GM21528 (cell line): Measurements from ENCODE around the gene TMEM82.

Experiments
- ATAC-seq: cut with Tn5 transposase; IDR thresholded peaks from one replicate; pipeline ENCODE4 v1.9.1; 2021; ENCODE audit warnings: mild to moderate bottlenecking, moderate library complexity; ENCODE audit not compliant: unreplicated experiment, low FRiP score

Gene TMEM82

DNA sequence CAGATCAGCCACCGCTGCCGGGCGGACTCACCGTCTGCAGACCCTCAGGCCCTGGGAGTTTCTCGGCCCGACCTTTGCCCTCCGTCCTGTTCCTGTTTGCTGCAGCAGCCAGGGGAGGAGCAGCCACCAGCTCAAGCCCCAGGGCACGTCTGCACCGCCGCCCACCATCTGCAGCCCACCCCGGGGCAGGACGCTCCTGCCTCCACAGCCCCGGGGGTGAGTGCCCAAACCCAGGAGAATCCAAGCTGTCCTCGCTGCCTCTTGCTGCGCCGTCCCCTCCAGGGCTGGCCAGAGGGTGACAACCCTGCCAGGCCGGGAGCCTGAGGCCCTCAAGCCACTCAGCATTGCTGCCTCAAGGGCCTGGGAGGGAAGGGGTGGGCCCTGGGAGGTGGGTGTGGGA, 7.4 kb upstream of the TMEM82 start:
- ATAC-seq: no peak

DNA sequence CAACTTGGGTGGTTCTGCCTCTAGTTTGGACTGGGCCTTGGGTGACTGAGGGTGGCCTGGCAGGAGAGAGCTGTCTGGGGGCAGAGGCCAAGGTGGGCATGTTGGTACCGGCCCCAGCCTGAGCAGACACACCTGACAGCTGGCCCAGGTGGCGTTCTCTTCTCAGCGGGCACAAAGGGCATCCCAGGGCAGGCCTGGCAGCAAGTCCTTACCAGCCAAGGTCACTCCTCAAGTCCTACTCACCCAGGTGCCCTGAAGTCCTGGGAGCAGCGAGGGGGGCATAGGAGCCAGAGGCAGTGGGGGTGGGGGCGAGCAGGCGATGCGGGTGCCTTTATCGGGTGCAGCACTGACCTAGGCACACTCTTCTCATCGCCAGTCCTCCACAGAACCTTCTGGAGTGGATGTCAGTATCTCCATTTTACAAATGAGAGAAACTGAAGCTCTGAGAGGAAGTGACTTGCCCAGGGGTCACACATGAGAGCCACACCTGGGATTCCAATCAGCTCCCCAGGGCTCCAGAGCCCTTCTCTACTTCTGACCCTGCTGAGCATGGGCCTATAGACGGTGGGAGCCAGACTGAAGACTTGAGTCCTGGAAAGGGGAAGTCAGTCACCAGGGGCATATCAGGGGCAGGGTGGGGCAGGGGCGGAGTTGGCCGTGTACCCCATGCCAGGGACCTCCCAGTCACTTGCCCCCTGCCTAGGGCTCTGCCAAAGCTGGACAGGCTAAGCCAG, 6.8 kb upstream of the TMEM82 start:
- no peak for ATAC-seq

DNA sequence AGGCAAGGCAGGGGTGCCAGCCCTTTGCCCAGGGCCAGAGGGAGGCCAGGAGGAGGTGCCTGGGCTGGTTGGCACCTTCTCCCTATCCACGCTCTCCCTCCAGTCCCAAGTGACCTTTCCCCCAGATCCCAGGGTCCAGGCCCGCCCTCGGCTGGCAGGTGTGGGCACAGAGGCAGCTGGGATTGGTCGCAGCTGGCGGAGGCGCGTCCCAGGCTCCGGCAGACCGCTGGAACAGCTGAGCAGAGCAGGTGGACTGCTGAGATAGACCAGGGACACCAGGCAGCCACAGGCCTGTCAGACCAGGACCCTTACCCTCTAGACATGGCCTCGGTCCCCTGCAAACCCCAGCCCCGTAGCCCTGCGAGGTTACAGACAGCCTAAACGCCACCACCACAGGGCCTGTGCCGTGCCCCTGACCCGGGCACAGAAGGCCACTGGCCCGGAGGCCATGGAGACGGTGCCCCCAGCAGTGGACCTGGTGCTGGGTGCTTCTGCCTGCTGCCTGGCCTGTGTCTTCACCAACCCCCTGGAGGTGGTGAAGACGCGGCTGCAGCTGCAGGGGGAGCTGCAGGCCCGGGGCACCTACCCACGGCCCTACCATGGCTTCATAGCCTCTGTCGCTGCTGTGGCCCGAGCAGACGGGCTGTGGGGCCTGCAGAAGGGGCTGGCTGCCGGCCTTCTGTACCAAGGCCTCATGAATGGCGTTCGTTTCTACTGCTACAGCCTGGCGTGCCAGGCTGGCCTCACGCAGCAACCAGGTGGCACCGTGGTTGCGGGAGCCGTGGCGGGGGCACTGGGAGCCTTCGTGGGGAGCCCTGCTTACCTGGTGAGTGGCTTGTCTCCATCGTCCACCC, 6.0 kb upstream of the TMEM82 start, which contains the start of gene SLC25A34:
TSS of gene SLC25A34 (plus strand) at position 221 of the 854 bp plus-strand sequence. CDS start at position 449, 228 bp downstream.
- no peak for ATAC-seq

DNA sequence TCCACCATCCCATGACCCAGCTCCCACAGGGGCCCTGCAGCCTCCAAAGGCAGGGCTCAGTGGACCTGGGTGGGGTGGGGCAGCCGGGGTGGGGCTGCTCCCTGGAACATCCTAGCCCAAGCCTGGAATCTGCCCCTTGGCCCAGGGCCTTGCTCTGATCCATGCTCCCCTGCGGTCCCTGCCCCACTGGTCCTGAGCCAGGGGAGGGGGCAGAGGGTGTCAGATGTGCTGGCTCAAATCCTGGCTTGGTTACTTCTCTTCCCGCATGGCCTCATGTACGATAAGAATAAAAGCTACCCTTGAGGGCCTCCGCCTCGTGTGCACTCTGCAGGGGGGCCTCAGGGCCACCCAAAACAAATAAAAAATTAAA, 5.4 kb upstream of the TMEM82 start:
- no peak for ATAC-seq

DNA sequence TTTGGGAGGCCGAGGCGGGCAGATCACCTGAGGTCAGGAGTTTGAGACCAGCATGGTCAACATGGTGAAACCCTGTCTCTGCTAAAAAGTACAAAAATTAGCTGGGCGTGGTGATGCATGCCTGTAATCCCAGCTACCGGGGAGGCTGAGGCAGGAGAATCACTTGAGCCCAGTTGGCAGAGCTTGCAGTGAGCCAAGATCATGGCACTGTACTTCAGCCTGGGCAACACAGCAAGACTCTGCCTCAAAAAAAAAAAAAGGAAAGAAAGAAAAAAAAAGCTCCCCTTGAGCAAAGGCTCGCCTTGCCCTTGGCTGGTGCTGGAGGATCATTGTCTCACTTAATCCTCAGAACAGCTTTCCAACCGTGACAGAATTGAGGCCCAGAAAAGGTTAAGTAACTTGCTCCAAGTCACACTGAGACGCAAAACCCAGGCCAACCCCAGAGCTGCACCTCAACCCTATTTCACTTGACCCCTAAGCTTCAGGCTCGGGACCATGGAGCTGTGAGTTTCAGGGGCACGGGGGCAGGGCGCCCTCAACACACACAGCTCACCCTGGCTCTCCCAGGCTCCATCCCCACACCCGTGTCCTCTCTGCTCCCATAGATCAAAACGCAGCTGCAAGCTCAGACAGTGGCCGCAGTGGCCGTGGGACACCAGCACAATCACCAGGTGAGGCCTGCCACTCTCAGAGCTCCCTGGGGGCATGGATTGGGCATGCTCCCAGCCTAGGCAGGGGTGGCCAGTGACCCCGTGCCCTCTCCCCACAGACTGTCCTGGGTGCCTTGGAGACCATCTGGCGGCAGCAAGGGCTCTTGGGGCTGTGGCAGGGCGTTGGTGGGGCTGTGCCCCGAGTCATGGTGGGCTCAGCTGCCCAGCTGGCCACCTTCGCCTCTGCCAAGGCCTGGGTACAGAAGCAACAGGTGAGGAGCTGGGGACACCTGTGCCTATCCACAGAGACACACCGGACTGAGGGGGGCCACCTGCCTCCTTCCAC, 4.7 kb upstream of the TMEM82 start:
- ATAC-seq: no peak

DNA sequence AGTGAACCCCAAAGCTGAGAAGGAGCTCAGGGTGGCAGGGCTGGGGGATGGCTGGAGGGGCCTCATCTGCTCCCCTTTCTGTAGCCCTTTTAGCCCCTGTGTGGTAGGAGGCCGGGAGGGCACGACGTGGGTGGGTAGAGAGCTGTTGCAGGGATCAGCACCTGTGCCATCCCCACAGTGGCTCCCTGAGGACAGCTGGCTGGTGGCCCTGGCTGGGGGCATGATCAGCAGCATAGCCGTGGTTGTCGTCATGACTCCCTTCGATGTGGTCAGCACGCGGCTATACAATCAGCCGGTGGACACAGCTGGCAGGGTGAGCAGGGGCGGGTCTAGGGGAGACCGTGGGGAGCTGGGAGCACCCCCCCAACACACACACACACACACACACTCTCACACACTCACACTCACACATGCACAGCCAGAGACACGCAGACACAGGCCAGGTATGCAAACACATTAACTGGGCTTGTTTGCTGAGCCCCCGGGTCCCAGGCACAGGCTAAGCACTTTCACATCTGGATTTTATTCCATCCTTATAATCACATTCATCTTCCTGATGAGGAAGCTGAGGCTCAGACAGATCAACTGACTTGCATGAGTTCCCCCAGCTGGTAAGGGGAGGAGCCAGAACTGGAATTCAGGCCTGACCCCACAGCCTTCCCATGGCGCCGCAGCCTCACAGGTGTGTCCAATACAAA, 3.7 kb upstream of the TMEM82 start:
- no peak for ATAC-seq

DNA sequence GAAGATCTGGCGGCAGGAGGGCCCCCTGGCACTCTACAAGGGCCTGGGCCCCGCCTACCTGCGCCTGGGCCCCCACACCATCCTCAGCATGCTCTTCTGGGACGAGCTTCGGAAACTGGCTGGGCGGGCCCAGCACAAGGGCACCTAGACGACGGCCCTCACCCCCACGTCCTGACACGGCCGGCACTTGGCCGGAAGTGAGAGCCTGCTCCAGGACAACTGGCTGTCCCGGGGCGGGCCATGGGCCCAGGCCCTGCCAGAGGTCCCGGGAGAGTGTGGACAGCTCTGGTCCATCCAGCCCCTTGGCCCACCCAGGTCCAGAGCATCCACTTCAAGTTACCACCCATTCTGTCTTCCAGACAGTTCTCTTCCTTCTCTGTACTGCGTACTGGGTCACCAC, 3.0 kb upstream of the TMEM82 start:
- no peak for ATAC-seq

DNA sequence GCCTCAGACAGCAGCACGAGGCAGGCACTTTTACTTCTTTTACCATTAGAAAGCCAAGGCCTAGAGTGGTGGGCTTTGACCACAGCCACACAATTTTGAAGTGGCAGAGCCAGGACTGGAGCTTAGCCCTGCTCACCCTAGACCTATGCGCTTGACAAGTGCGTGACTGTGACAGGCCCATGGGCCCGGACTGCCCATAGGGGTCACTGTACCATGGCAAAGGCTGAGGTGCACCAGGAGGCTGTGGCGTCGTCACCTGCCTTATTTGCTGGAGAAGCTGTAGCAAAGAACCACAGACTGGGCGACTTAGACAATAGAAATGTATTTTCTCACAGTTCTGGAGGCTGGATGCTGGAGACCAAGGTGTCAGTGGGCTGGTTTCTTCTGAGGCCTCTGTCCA, 2.6 kb upstream of the TMEM82 start:
- ATAC-seq: no peak

DNA sequence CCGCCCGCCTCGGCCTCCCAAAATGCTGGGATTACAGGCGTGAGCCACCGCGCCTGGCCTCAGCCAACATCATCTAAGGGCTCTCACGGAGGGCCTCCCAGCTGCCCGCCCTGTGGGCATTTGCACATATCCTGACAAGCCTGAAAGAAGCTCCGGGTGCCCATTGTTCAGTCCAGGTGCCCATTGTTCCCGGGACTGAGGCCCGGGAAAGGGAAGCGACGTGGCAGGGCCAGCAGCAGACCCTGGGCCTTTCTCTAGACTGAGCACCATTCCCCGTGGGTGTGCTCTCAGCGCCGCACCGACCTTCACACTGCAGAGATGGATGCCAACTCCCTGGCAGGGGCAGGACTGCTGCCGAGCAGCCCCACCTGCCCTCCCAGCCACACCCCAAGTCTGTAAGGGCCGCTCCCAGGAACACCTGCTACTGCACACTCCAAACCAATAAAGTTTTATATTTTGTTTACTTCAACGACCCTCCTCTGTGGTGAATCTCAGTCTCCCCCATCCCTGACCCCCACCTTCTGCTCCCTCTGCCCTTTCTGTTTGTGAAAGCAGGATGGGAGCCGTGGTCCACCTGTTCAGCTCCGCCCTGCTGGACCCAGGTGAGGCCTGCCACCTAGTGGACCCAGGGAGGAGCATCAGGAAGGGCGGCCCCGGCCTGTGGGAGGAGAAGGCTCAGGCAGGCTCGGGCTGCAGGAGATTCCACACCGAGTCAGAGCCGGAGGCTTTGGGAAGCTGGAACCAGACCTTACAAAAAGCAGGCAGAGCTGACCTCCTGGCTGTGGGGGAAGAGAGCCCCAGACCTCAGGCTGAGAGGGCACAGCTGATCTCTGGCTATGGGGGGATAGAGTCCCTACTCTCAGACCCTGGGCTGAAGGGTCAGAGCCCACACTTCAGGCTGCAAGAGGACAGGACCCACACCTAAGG, 1.1 kb upstream of the TMEM82 start:
- peak; percentile 68 for ATAC-seq

DNA sequence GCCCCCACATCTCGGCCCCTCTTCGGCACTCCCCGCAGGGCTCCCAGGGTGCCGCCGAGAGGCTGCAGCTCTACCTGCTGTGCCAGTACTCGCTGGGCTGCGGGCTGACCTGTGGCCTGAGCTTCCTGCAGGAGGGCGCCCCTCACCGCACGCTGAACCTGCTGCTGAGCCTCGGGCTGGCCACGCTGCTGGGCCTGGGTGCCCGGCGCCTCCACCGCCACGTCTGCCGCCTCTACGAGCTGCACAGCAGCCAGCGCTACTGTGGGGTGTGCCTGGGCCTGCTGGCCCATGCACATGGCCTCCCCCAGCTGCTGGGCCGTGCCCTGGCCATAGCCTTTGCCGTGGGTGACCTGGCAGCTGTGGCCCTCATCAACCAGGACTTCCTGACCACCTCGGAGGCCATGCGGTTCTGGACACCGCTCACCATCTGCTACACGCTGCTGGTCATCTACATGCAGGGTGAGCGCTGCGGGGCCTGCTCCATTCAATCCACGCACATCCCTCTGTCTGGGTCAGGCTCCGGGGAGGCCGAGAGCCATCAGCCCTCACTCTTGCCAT, 1.9 kb downstream of the TMEM82 start:
- no peak for ATAC-seq

DNA sequence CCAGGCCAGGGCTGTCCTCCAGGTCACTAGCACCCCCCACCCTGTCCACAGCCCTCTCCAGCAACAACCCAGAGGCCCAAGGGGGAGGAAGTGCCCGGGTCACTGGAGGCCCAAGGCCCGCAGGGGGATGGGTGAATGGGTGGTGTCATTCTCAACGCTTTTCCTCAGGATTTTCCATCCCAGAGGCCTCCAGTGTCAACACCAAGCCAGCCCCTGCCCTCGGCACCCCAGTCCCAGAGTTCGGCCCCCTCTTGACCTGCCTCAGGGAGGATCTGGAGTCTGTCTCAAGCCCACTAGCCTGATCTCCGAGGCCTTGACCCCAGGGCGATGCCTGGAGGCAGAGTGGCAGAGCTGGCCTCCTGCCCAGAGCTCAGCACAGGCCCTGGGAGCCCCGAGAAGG, 5.1 kb downstream of the TMEM82 start:
- ATAC-seq: no peak

DNA sequence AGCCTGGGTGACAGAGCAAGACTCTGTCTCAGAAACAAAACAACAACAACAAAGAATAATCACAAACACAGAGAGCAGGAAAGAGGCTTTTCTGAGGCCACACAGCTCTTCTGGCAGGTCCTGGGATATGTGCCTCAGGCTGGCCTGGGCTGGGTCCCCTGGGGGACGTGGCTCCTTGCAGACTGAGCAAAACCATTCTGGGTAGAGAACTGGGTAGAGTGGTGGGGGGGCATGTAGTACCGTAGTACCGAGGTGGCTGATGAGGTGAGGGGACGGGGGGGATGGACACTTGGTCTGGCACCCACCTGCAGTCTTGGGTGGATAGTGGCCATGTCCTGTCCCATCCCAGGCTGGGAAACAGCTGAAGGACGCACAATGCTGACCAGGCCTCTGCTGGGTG, 6.0 kb downstream of the TMEM82 start:
- no peak for ATAC-seq

DNA sequence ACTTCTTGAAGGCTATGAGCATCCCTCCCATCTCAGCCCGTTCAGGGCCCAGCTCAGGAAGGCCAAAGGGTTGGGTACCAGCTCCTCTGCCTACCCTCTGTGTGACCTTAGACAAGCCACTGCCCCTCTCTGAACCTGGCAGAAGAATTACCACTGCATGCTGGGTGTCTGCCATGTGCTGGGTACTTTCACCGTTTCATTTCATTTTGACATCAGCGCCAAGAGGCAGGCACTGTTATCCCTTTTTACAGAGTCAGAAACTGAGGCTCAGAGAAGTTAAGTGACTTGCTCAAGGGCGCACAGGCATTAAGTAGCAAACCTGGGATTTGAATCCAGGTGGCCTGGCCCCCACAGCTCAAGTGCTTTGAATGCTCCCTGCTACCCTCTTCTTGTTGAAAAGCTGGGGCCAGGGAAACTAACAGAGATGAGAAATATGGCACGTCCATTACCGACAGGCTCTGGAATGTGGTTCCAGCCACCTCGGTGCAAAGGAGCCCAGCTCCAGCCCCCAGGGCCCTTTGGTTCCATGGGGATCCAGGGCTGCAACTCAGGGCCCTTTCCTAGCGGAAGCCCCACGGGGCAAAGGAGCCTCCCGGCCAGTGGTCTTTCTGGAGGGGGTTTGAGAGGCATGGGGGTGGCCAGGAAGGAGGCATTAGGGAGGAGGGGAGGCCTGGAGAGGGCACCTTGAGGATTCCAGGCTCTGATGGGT, 6.5 kb downstream of the TMEM82 start:
- ATAC-seq: no peak

DNA sequence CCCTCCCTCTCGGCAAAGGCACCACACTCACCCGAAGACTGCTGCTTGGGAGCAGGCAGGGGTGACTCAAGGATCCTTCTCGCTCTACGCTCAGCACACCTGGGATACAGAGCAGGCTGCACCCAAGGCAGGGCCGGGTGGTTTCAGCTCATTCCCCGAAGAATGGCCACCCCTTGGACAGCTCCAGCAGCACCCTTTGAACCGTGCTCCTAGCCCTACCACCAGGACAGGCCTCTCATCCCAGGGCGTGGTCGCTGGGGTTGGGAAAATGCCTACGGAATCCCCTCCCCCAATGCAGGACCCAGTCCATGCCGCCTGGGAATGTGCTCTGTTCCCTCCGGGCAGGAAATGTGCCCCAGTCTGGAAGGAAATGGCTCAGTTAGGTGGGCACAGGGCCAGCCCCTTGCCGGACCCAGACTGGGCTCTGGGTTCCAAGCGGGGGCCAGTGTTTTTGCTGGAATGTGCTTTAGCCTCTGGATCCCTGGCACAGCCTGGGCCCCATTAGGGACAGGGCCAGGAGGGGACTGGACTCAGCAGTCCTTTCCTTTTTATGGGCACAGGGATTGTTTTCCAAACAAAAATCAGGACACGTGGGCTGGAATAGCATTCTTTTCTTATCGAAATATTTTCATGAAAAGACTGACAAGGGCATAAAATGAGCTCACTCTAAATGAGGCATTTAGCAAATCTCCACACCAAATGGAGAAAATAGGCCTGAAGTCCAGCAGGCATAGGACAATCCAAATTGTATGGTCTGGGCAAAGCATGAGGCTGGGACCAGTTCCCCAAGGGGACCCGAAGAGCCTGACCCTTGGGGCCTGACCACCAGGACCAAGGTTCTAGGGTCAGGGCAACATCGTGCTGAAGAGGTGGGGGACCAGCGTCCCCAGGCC, 7.3 kb downstream of the TMEM82 start:
- ATAC-seq: no peak

DNA sequence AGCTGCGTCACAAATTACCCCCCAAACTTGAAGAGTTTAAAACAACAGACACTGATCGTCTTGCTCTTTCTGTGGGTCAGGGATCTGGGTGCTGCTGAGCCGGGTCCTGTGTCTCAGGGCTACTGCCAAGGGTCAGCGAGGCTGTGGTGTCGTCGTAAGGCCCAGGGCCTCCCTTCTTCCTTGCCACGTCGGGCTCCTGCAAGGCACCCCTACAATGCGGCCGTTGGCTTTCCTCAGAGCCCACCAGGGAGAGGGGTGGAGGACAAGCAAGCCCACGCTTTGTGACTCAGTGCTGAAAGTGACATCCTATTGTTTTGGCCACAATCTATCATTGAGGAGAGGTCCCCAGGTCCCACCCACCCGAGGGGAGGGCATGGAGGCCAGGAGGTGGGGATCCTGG, 8.6 kb downstream of the TMEM82 start:
- no peak for ATAC-seq

DNA sequence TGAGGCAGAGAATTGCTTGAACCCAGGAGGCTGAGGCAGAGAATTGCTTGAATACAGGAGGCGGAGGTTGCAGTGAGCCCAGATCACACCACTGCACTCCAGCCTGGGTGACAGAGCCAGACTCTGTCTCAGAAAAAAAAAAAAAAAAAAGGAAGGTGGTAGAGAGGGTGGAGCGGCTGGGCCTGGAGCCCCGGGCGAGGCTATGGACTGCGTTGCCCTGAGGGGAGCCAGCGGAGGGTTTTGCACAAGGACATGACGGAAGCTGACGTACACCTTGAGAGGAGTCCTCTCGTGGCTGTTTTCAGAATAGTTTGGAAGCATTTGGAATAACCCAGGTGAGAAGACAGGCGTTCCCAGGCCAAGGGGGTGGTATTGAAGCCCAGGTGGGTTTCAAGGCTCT, 9.4 kb downstream of the TMEM82 start:
- ATAC-seq: no peak

DNA sequence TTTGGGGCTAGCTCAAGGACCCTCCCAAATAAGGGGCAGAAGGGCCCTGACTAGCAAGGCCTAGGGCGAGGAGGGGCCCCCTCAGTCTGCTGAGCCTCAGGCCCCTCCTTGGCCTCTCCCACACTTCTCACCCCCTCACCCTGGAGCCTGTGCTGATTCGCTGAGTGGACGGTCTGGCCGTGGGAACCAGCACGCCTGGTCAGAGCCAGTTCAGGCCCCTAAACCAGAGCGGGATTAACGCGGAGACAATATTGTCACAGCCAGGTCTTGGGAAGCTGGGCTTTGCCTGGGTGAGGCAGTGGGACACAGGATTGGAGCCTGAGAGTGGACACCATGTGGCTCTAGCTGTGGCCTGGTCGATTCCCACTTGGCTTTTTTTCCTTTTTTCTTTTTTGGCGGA, 11.5 kb downstream of the TMEM82 start:
- no peak for ATAC-seq
